ENCODE measurements around the gene ATP8B3. TPM values are rescaled to one million over a fixed set of nuclear protein-coding genes. Genes with fewer than 3 reads are reported as not detected.

The ATP8B3 gene
- polyA plus RNA-seq, 1 donor (not counting 4 experiments of a cell fraction or from before 2014, with no cell fraction given) = 0.98 TPM

GRCh38 chr19:1837222-1837565 is 25.1 kb upstream of the ATP8B3 start:
- no peak for TF ChIP-seq CTCF (optimal IDR thresholded peaks at IDR 0.05 in 1 of 3, IDR thresholded peaks at IDR 0.05 in 1 of 3, conservative IDR thresholded peaks at IDR 0.05 in 1 of 3; ENCODE audit: extremely low read depth in 1 of 3, insufficient read depth in 2 of 3, low read length in 3 of 3)
- no peak for TF ChIP-seq EZH2 (IDR thresholded peaks at IDR 0.05; ENCODE audit: low read length)
- Histone ChIP-seq H3K9ac (ENCODE audit: control insufficient read depth, extremely low read depth, insufficient read depth, low read length) (no peak overlapping the region), H3K27ac (ENCODE audit: control insufficient read depth, insufficient read depth, low read length) (no peak overlapping the region), H3K9me1 (ENCODE audit: control insufficient read depth, extremely low read depth, insufficient read depth, low read length) (no peaks in the 10 kb centered on the region), H4K20me1 (ENCODE audit: control insufficient read depth, extremely low read depth, insufficient read depth, low read length) (peaks cover 42% of the 10 kb centered on the region), H3K36me3 (ENCODE audit: control insufficient read depth in 2 of 2, extremely low read depth in 1 of 2, insufficient read depth in 2 of 2, low read length in 2 of 2) (peaks cover 11% of the 10 kb centered on the region in 2 experiments), H3K27me3 (ENCODE audit: control insufficient read depth, extremely low read depth, insufficient read depth, low read length) (no peaks in the 10 kb centered on the region), H3K9me3 (ENCODE audit: control insufficient read depth, low read depth, low read length) (no peaks in the 10 kb centered on the region), H2AFZ (ENCODE audit: control insufficient read depth, low read length) (no peak overlapping the region), H3K79me2 (ENCODE audit: control insufficient read depth, insufficient read depth, low read length) (peaks cover 86% of the 10 kb centered on the region), H3K4me2 (ENCODE audit: control insufficient read depth, extremely low read depth, insufficient read depth, low read depth, low read length) (no peak overlapping the region), H3K4me1 (ENCODE audit: control insufficient read depth, extremely low read depth, insufficient read depth, low read length) (peaks cover 16% of the 10 kb centered on the region), H3K4me3 (ENCODE audit: control insufficient read depth in 2 of 3, extremely low read depth in 1 of 3, insufficient read depth in 2 of 3, low read depth in 1 of 3, low read length in 3 of 3) (no peak overlapping the region)
- FAIRE-seq (no peak), DNase-seq (ENCODE audit: low read depth, low spot score) (no peak)
- dilution Hi-C loops (cut with MboI; ENCODE audit: extremely low pct_ligation_motif_present, low sequenced_read_pairs) = no loop called here

- Histone ChIP-seq H3K4me2 (ENCODE audit: control insufficient read depth, extremely low read depth, insufficient read depth, low read depth, low read length) (no peak overlapping the region), H3K4me3 (ENCODE audit: control insufficient read depth in 2 of 3, extremely low read depth in 1 of 3, insufficient read depth in 2 of 3, low read depth in 1 of 3, low read length in 3 of 3) (no peak overlapping the region), H3K36me3 (ENCODE audit: control insufficient read depth in 2 of 2, extremely low read depth in 1 of 2, insufficient read depth in 2 of 2, low read length in 2 of 2) (peaks cover 11% of the 10 kb centered on the region in 2 experiments), H2AFZ (ENCODE audit: control insufficient read depth, low read length) (no peak overlapping the region), H3K9ac (ENCODE audit: control insufficient read depth, extremely low read depth, insufficient read depth, low read length) (no peak overlapping the region), H3K79me2 (ENCODE audit: control insufficient read depth, insufficient read depth, low read length) (peaks cover 86% of the 10 kb centered on the region), H3K9me3 (ENCODE audit: control insufficient read depth, low read depth, low read length) (no peaks in the 10 kb centered on the region), H3K27me3 (ENCODE audit: control insufficient read depth, extremely low read depth, insufficient read depth, low read length) (no peaks in the 10 kb centered on the region), H4K20me1 (ENCODE audit: control insufficient read depth, extremely low read depth, insufficient read depth, low read length) (peaks cover 41% of the 10 kb centered on the region), H3K4me1 (ENCODE audit: control insufficient read depth, extremely low read depth, insufficient read depth, low read length) (peaks cover 10% of the 10 kb centered on the region), H3K27ac (ENCODE audit: control insufficient read depth, insufficient read depth, low read length) (no peak overlapping the region), H3K9me1 (ENCODE audit: control insufficient read depth, extremely low read depth, insufficient read depth, low read length) (no peaks in the 10 kb centered on the region)
- dilution Hi-C loops (cut with MboI; ENCODE audit: extremely low pct_ligation_motif_present, low sequenced_read_pairs) = no loop called here
- TF ChIP-seq EZH2 (IDR thresholded peaks at IDR 0.05; ENCODE audit: low read length) = no peak
- TF ChIP-seq CTCF (optimal IDR thresholded peaks at IDR 0.05 in 1 of 3, IDR thresholded peaks at IDR 0.05 in 1 of 3, conservative IDR thresholded peaks at IDR 0.05 in 1 of 3; ENCODE audit: extremely low read depth in 1 of 3, insufficient read depth in 2 of 3, low read length in 3 of 3) = no peak
- DNase-seq (ENCODE audit: low read depth, low spot score) (no peak), FAIRE-seq (no peak)
Measured at GRCh38 chr19:1836458-1837221, 24.6 kb upstream of the ATP8B3 start.
